HepG2 (cell line): Measurements from ENCODE around the gene C11orf54. TPM values are rescaled to one million over a fixed set of nuclear protein-coding genes. Genes with fewer than 3 reads are reported as not detected.

Experiments
- DMAP1 ChIP-seq: IDR thresholded peaks from 2 replicates; pipeline ENCODE4 v1.6.1; 2016
- FOXO1 ChIP-seq: sonication (generic); formaldehyde crosslinking; IDR thresholded peaks from 2 replicates; pipeline ENCODE4 v1.4.0; 2020; ENCODE audit warnings: missing genetic modification reagents
- HMGXB4 ChIP-seq, 2 experiments: sonication (generic) in 1 of 2; formaldehyde crosslinking in 1 of 2; IDR thresholded peaks; 2 replicates each; pipeline versions ENCODE4 v1.4.0 to v1.6.1; 2018 to 2020; ENCODE audit warnings: missing genetic modification reagents in 2 of 2, borderline replicate concordance in 1 of 2, low read depth in 1 of 2, mild to moderate bottlenecking in 1 of 2, missing biosample characterization in 1 of 2
- IKZF5 ChIP-seq: IDR thresholded peaks from 2 replicates; pipeline ENCODE4 v1.6.1; 2018; ENCODE audit warnings: missing genetic modification reagents, mild to moderate bottlenecking, missing compliant biosample characterization
- PLRG1 ChIP-seq: fragments of 450-650 bp; conservative IDR thresholded peaks from 2 replicates; pipeline ENCODE4 v1.6.1; 2016
- PTBP1 ChIP-seq: fragments of 200-400 bp; formaldehyde crosslinking; IDR thresholded peaks from 2 replicates; pipeline ENCODE4 v1.6.1; 2018; ENCODE audit warnings: low read length, low read depth; ENCODE audit not compliant: poor library complexity, severe bottlenecking
- RARA ChIP-seq: IDR thresholded peaks from 2 replicates; pipeline ENCODE4 v1.6.1; 2016; ENCODE audit warnings: missing genetic modification reagents, missing compliant biosample characterization
- TCF12 ChIP-seq, 2 experiments: fragments of 450-650 bp in 1 of 2; sonication (generic) in 1 of 2; formaldehyde crosslinking in 1 of 2; IDR thresholded peaks; 2 replicates each; pipeline versions ENCODE4 v1.6.1 to v1.8.0; 2017 to 2022; ENCODE audit warnings: antibody characterized with exemption in 1 of 2, mild to moderate bottlenecking in 1 of 2, missing genetic modification reagents in 1 of 2, moderate library complexity in 1 of 2
- YY1 ChIP-seq: IDR thresholded peaks from 2 replicates; pipeline ENCODE4 v1.6.1; 2011; ENCODE audit warnings: low read length, low read depth, moderate library complexity, mild to moderate bottlenecking; ENCODE audit not compliant: insufficient read depth, insufficient replicate concordance
- ZNF124 ChIP-seq: sonication (generic); formaldehyde crosslinking; IDR thresholded peaks from 2 replicates; pipeline ENCODE4 v1.4.0; 2020; ENCODE audit warnings: missing genetic modification reagents
- ZNF232 ChIP-seq: sonication (generic); formaldehyde crosslinking; IDR thresholded peaks from 2 replicates; pipeline ENCODE4 v1.4.0; 2020; ENCODE audit warnings: missing genetic modification reagents, borderline replicate concordance
- ZNF280B ChIP-seq: sonication (generic); formaldehyde crosslinking; IDR thresholded peaks from 2 replicates; pipeline ENCODE4 v1.5.0; 2020; ENCODE audit warnings: missing genetic modification reagents, mild to moderate bottlenecking, borderline replicate concordance
- ZNF619 ChIP-seq: sonication (generic); formaldehyde crosslinking; IDR thresholded peaks from 2 replicates; pipeline ENCODE4 v1.4.0; 2020; ENCODE audit warnings: mild to moderate bottlenecking, missing genetic modification reagents
- ZNF704 ChIP-seq: sonication (generic); formaldehyde crosslinking; IDR thresholded peaks from 2 replicates; pipeline ENCODE4 v1.8.1; 2023; ENCODE audit warnings: mild to moderate bottlenecking, inconsistent platforms, moderate library complexity, missing genetic modification reagents, borderline replicate concordance
- ZNF746 ChIP-seq: sonication (generic); formaldehyde crosslinking; IDR thresholded peaks from 2 replicates; pipeline ENCODE4 v1.8.0; 2022; ENCODE audit warnings: mild to moderate bottlenecking, missing genetic modification reagents
- polyA plus RNA-seq, 8 experiments: library from polyadenylated mRNA; depleted of rRNA in 3 of 8; stranded (reverse) in 7 of 8; unstranded in 1 of 8; fragments of >200 nt; fragmentation: Illumina TruSeq in 4 of 8; extraction: Trizol in 4 of 8; gene quantifications; 2 replicates each; pipeline versions ENCODE4 v1.2.1 to v1.2.3, GENCODE V29; 2011 to 2016; ENCODE audit warnings: low read depth in 4 of 8, missing spikeins in 1 of 8, mixed read lengths in 1 of 8; ENCODE audit not compliant: insufficient read depth in 1 of 8
- total RNA-seq, 5 experiments: library from RNA; depleted of rRNA; stranded (reverse); fragments of >200 nt; fragmentation: Illumina TruSeq; extraction: Trizol; gene quantifications; 2 replicates each; pipeline ENCODE4 v1.2.3, GENCODE V29; 2016; ENCODE audit warnings: low read depth in 1 of 5
- TF ChIP-seq, protein P1 (sequence below): sonication (generic); formaldehyde crosslinking; IDR thresholded peaks from 2 replicates; pipeline ENCODE4 v1.4.0; 2020; ENCODE audit warnings: mild to moderate bottlenecking, low read depth, missing genetic modification reagents
- TF ChIP-seq, protein P2 (sequence below): sonication (generic); formaldehyde crosslinking; IDR thresholded peaks from 2 replicates; pipeline ENCODE4 v1.9.0; 2021; ENCODE audit warnings: missing genetic modification reagents, mild to moderate bottlenecking, borderline replicate concordance

C11orf54 gene
- total and polyA plus RNA-seq, 2 of the 13 experiments (the other 11 are each of a cell fraction or from before 2014, with no cell fraction given), result 42.7 to 50.1 TPM

DNA sequence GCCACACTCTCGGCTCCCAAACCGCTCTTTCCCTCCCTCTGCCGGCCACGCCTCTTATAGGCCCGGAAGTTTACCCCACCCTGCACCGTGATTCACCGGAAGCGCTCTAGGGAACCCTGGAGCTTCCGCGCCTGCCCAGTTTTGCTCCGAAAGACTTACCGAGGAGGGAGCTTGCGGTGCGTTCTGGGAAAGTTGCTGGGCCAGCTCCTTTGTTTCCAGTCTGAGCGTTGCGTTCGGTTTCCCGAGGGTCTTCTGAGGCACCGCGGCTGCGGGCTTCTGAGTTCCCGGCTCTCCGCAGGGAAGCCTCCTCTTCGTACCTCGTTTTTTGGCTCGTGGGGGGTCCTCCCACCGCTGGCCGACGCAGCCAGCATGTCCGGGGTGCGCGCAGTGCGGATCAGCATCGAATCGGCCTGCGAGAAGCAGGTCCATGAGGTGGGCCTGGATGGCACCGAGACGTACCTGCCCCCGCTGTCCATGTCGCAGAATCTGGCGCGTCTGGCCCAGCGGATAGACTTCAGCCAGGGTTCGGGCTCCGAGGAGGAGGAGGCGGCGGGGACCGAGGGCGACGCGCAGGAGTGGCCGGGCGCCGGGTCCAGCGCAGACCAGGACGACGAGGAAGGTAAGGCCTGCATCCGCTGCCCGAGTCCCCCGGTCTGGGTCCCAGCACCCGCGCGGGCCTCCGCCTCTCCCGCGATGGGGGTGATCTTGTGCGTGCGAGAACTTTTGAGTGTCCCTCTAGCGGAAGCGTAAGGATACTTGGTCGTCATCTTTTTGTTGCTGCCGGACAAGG is 42.9 kb downstream of the C11orf54 start, which contains the start of gene MED17 (continued):
- TF ChIP-seq ZNF280B (CRISPR knock-in tag) (peak; percentile 66; the same call in 1 of the 2 replicates), FOXO1 (CRISPR knock-in tag) (no peak), DMAP1 (CRISPR knock-in tag) (peak; percentile 88; the same call in 1 of the 2 replicates), ZNF124 (CRISPR knock-in tag) (0 out of 2 replicates have a peak, but pooled peaks have one; percentile 20), RARA (CRISPR knock-in tag) (peak; percentile 14; the same call in 1 of the 2 replicates), ZNF619 (CRISPR knock-in tag) (0 out of 2 replicates have a peak, but pooled peaks have one; percentile 78), ZNF746 (CRISPR knock-in tag) (peak; percentile 20; the same call in 1 of the 2 replicates), PLRG1 (no peak), HMGXB4 (CRISPR knock-in tag; IDR thresholded peaks at IDR 0.05; ENCODE audit: borderline replicate concordance in 1 of 2, low read depth in 1 of 2) (peak; percentile 77 to 94), PTBP1 (no peak), ZNF232 (0 out of 2 replicates have a peak, but pooled peaks have one; percentile 51), YY1 (no peak), IKZF5 (CRISPR knock-in tag) (peak; percentile 56; the same call in 1 of the 2 replicates), ZNF704 (CRISPR knock-in tag) (peak; percentile 36; the same call in 1 of the 2 replicates), TCF12 (IDR thresholded peaks at IDR 0.05) (no peak), TCF12 (CRISPR knock-in tag; IDR thresholded peaks at IDR 0.05) (no peak; the same call in 1 of the 2 replicates)
- TF ChIP-seq, protein P1, sequence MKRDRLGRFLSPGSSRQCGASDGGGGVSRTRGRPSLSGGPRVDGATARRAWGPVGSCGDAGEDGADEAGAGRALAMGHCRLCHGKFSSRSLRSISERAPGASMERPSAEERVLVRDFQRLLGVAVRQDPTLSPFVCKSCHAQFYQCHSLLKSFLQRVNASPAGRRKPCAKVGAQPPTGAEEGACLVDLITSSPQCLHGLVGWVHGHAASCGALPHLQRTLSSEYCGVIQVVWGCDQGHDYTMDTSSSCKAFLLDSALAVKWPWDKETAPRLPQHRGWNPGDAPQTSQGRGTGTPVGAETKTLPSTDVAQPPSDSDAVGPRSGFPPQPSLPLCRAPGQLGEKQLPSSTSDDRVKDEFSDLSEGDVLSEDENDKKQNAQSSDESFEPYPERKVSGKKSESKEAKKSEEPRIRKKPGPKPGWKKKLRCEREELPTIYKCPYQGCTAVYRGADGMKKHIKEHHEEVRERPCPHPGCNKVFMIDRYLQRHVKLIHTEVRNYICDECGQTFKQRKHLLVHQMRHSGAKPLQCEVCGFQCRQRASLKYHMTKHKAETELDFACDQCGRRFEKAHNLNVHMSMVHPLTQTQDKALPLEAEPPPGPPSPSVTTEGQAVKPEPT (CRISPR knock-in tag), result no peak; the same call in none of the 2 replicates
- TF ChIP-seq, protein P2, sequence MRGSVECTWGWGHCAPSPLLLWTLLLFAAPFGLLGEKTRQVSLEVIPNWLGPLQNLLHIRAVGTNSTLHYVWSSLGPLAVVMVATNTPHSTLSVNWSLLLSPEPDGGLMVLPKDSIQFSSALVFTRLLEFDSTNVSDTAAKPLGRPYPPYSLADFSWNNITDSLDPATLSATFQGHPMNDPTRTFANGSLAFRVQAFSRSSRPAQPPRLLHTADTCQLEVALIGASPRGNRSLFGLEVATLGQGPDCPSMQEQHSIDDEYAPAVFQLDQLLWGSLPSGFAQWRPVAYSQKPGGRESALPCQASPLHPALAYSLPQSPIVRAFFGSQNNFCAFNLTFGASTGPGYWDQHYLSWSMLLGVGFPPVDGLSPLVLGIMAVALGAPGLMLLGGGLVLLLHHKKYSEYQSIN (CRISPR knock-in tag), result no peak
